WERI-Rb-1 (cell line): ENCODE data around the gene ATRIP.

Experiments used
- DNase-seq: peaks from one replicate; pipeline ENCODE4 v3.0.0-alpha.2; 2020
- H3K27ac ChIP-seq: fragments of 250-450 bp; sonication (Bioruptor Pico); 2 replicates; pipeline ENCODE4 v1.5.1; 2020; ENCODE audit warnings: mild to moderate bottlenecking, moderate library complexity
- H3K27me3 ChIP-seq: fragments of 250-450 bp; sonication (Bioruptor Pico); 2 replicates; pipeline ENCODE4 v1.5.1; 2021; ENCODE audit warnings: mild to moderate bottlenecking, low read depth, moderate library complexity; ENCODE audit not compliant: insufficient read depth, severe bottlenecking
- H3K36me3 ChIP-seq: fragments of 250-450 bp; sonication (Bioruptor Pico); 2 replicates; pipeline ENCODE4 v1.5.1; 2020; ENCODE audit warnings: mild to moderate bottlenecking, moderate library complexity
- H3K4me3 ChIP-seq: 2 replicates; pipeline ENCODE4 v1.5.1; 2011; ENCODE audit warnings: low read depth, mild to moderate bottlenecking, control low read depth, low read length
- H3K9me3 ChIP-seq: fragments of 250-450 bp; sonication (Bioruptor Pico); 2 replicates; pipeline ENCODE4 v1.5.1; 2021; ENCODE audit warnings: mild to moderate bottlenecking, moderate library complexity; ENCODE audit not compliant: severe bottlenecking
- CTCF ChIP-seq: IDR thresholded peaks from 2 replicates; pipeline ENCODE4 v1.5.1; 2011; ENCODE audit warnings: low read depth, mild to moderate bottlenecking, control low read depth, inconsistent platforms, low read length

The ATRIP gene

GRCh38 chr3:48465531-48466378 is 19.2 kb downstream of the ATRIP start:
- peak; percentile 98 for DNase-seq
- Histone ChIP-seq H3K27ac (peak overlapping the region; percentile 96), H3K4me3 (peak overlapping the region; percentile 57), H3K27me3 (no peaks in the 10 kb centered on the region), H3K9me3 (no peaks in the 10 kb centered on the region), H3K36me3 (peaks cover 26% of the 10 kb centered on the region)
- peak; percentile 90 for TF ChIP-seq CTCF

GRCh38 chr3:48466386-48467109 is 20.0 kb downstream of the ATRIP start:
- H3K9me3 ChIP-seq, result no peaks in the 10 kb centered on the region
- H3K4me3 ChIP-seq, result peak overlapping the region; percentile 57
- H3K36me3 ChIP-seq, result peaks cover 20% of the 10 kb centered on the region
- no peak for DNase-seq
- no peaks in the 10 kb centered on the region for H3K27me3 ChIP-seq
- TF ChIP-seq CTCF, result no peak
- H3K27ac ChIP-seq, result peak overlapping the region; percentile 96

GRCh38 chr3:48467110-48467454 is 20.5 kb downstream of the ATRIP start:
- H3K27me3 ChIP-seq, result no peaks in the 10 kb centered on the region
- no peak for DNase-seq
- H3K27ac ChIP-seq, result no peak overlapping the region; the same call in 1 of the 2 replicates
- H3K36me3 ChIP-seq, result peaks cover 20% of the 10 kb centered on the region
- no peak for TF ChIP-seq CTCF
- no peak overlapping the region for H3K4me3 ChIP-seq
- no peaks in the 10 kb centered on the region for H3K9me3 ChIP-seq

GRCh38 chr3:48467473-48468267 is 21.1 kb downstream of the ATRIP start:
- TF ChIP-seq CTCF, result no peak
- peaks cover 20% of the 10 kb centered on the region for H3K36me3 ChIP-seq
- no peak overlapping the region for H3K27ac ChIP-seq
- no peaks in the 10 kb centered on the region for H3K27me3 ChIP-seq
- no peak overlapping the region for H3K4me3 ChIP-seq
- no peaks in the 10 kb centered on the region for H3K9me3 ChIP-seq
- DNase-seq, result no peak

- no peak overlapping the region for H3K4me3 ChIP-seq
Measured at GRCh38 chr3:48468329-48468731, 21.8 kb downstream of the ATRIP start.

More at GRCh38 chr3:48468329-48468731, 21.8 kb downstream of the ATRIP start:
- no peaks in the 10 kb centered on the region for H3K9me3 ChIP-seq
- TF ChIP-seq CTCF, result no peak
- no peak overlapping the region for H3K27ac ChIP-seq
- no peaks in the 10 kb centered on the region for H3K27me3 ChIP-seq
- peaks cover 20% of the 10 kb centered on the region for H3K36me3 ChIP-seq
- no peak for DNase-seq
